Transverse colon (tissue), 4 donors: Measurements from ENCODE around the gene PCBD2. TPM values are rescaled to one million over a fixed set of nuclear protein-coding genes. Genes with fewer than 3 reads are reported as not detected.

Experiments
- DNase-seq: peaks from one replicate; pipeline ENCODE4 v3.0.0-alpha.2; 2019
- H3K27ac ChIP-seq, 4 donors: fragments of 200-600 bp; sonication (generic); 2 replicates each; pipeline ENCODE4 v1.5.1; 2016 to 2018; ENCODE audit warnings: inconsistent platforms in 4 of 4
- H3K27me3 ChIP-seq: fragments of 200-600 bp; sonication (generic); 2 replicates; pipeline ENCODE4 v1.5.1; 2017; ENCODE audit warnings: inconsistent platforms
- H3K36me3 ChIP-seq, 4 donors: fragments of 200-600 bp; sonication (generic); 2 replicates each; pipeline ENCODE4 v1.5.1; 2017 to 2019; ENCODE audit warnings: inconsistent platforms in 4 of 4
- H3K4me1 ChIP-seq, 4 donors: fragments of 200-600 bp; sonication (generic); 2 replicates each; pipeline ENCODE4 v1.5.1; 2017 to 2020; ENCODE audit warnings: inconsistent platforms in 4 of 4
- H3K4me3 ChIP-seq, 4 donors: fragments of 200-600 bp; sonication (generic); 1 replicate in 1 of 4; 2 replicates in 3 of 4; pipeline versions ENCODE4 v1.5.1 to v1.6.1; 2017 to 2019; ENCODE audit warnings: inconsistent platforms in 4 of 4
- H3K9me3 ChIP-seq, 2 donors: fragments of 200-600 bp; sonication (generic); 2 replicates each; pipeline ENCODE4 v1.5.1; 2017 to 2019; ENCODE audit warnings: inconsistent platforms in 2 of 2
- EP300 ChIP-seq: sonication (generic); formaldehyde crosslinking; IDR thresholded peaks from one replicate; pipeline ENCODE4 v1.6.1; 2017; ENCODE audit warnings: antibody characterized with exemption, low read depth
- POLR2A ChIP-seq: fragments of 450-650 bp; IDR thresholded peaks from one replicate; pipeline ENCODE4 v1.6.1; 2016; ENCODE audit warnings: antibody characterized with exemption, mild to moderate bottlenecking, moderate library complexity
- POLR2AphosphoS5 ChIP-seq, 3 donors: sonication (generic); formaldehyde crosslinking; IDR thresholded peaks; one replicate each; pipeline ENCODE4 v1.6.1; 2016; ENCODE audit warnings: antibody characterized with exemption in 3 of 3
- WGBS, 2 donors: methylation state at CpG; one replicate each; pipeline ENCODE4 v1.1.5; 2018; ENCODE audit warnings: low coverage in 1 of 2; 5-methylcytosine and 5-hydroxymethylcytosine counted together
- in situ Hi-C, 4 donors: fragments of 200-750 bp; cut with MboI; loops; one replicate each; pipeline versions ENCODE4 v1.15.0 to v1.15.1; 2017; ENCODE audit warnings: low sequenced_read_pairs in 3 of 4, low pct_ligation_motif_present in 1 of 4, low pct_unique_long_range_greater_than_20kb in 1 of 4
- intact Hi-C: fragments of 100-400 bp; cut with DNase I; formaldehyde crosslinking; loops from one replicate; pipeline ENCODE4 v1.15.1; 2023; ENCODE audit warnings: low total_unique reads
- total RNA-seq, 4 donors: library from RNA; depleted of rRNA; stranded (reverse); fragments of >200 nt; gene quantifications; one replicate each; pipeline ENCODE4 v1.1.0, GENCODE V29; 2016
- TF ChIP-seq, protein P1 (sequence below), 5 experiments: fragments of 200-600 bp in 3 of 5; fragments of 450-650 bp in 2 of 5; sonication (generic) in 3 of 5; IDR thresholded peaks; 1 replicate in 2 of 5; 2 replicates in 3 of 5; pipeline ENCODE4 v1.5.1; 2016 to 2017; ENCODE audit warnings: antibody characterized with exemption in 5 of 5, inconsistent platforms in 3 of 5, mild to moderate bottlenecking in 2 of 5, moderate library complexity in 1 of 5

The PCBD2 gene
- total RNA-seq, 4 donors from 2014 or later: 6.4 to 28.9 (median 11.6) TPM

DNA sequence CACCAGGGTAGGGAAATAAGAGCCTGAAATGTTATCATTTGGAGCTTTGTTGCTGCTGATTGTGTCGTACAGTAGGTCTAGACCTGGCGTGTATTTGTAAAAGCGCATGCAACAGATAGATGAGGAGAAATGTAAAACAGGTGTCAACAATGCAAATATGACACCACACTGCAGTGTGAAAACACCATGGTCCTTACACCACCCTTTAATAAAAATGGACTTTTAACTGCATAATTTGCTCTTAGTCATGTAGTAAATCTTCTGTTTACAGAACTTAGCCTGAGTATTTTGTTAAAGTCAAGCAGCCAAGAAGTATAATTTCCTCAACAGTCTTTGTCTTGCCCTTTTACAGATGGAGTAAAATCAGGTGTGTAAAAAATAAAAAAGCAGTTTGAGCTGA is 13.9 kb downstream of the PCBD2 start:
- H3K27ac ChIP-seq: no peak overlapping the region

DNA sequence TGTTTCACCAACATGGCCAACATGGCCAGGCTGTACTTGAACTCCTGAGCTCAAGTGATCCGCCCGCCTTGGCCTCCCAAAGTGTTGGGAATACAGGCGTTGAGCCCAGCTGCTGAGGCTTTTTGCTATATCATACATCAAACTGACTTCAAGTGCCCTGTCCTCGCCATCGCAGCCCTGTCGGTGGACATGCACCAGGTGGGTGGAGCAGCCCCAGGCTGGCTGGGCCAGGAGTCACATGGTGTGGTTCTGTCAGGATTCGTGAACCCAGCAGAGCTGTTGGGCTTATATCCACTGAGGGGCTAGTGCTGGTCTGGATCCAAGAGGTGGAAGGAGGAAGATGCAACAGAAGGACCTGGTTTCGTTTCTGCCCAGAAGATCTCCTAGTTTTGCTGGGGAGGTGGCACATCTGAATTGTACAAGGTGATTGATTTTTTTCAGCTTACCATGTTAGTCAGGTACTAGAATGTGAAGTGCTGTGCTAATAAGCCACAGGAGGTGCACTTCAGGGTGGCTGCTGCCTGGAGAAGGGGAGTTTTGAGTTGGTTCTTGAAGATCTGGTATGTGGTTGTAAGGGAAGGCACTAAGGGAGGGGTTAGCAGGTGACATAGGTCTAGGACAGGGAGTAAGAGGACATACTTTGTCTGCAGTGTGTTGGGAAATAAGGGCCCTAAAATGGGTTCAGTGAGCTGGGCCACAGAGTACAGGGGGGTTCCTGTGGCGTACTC is 16.1 kb downstream of the PCBD2 start:
- TF ChIP-seq EP300: no peak
- no peak for TF ChIP-seq POLR2AphosphoS5 (IDR thresholded peaks at IDR 0.05)
- no peak for TF ChIP-seq POLR2A
- TF ChIP-seq, protein P1, sequence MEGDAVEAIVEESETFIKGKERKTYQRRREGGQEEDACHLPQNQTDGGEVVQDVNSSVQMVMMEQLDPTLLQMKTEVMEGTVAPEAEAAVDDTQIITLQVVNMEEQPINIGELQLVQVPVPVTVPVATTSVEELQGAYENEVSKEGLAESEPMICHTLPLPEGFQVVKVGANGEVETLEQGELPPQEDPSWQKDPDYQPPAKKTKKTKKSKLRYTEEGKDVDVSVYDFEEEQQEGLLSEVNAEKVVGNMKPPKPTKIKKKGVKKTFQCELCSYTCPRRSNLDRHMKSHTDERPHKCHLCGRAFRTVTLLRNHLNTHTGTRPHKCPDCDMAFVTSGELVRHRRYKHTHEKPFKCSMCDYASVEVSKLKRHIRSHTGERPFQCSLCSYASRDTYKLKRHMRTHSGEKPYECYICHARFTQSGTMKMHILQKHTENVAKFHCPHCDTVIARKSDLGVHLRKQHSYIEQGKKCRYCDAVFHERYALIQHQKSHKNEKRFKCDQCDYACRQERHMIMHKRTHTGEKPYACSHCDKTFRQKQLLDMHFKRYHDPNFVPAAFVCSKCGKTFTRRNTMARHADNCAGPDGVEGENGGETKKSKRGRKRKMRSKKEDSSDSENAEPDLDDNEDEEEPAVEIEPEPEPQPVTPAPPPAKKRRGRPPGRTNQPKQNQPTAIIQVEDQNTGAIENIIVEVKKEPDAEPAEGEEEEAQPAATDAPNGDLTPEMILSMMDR (IDR thresholded peaks at IDR 0.05): no peak
- WGBS, 2 donors: 83 to 93% methylated on average over 2 to 9 of the region's 9 CpGs
- in situ Hi-C loops (loop anchor here in 1 of 4 donors (25.0 kb wide), 1 partner anchor 184 kb away; the partner anchor contains the start of gene CAMLG), intact Hi-C loops (no loop called here)
- Histone ChIP-seq H3K27me3 (no peaks in the 10 kb centered on the region), H3K27ac (no peak overlapping the region), H3K4me3 (no peak overlapping the region), H3K9me3 (no peaks in the 10 kb centered on the region), H3K36me3 (peaks cover 0 to 4% (median 0%) of the 10 kb centered on the region in 4 donors), H3K4me1 (peaks cover 0 to 4% (median 0%) of the 10 kb centered on the region in 4 donors)
- DNase-seq: no peak

More for the DNA sequence above, 13.9 kb downstream of the PCBD2 start:
- Histone ChIP-seq H3K4me1 (peaks cover 0 to 4% (median 0%) of the 10 kb centered on the region in 4 donors), H3K4me3 (no peak overlapping the region), H3K27me3 (no peaks in the 10 kb centered on the region), H3K36me3 (peaks cover 0 to 15% (median 6%) of the 10 kb centered on the region in 4 donors), H3K9me3 (no peaks in the 10 kb centered on the region)
- intact Hi-C loops (no loop called here), in situ Hi-C loops (loop anchor here in 1 of 4 donors (25.0 kb wide), 1 partner anchor 182 kb away; the partner anchor contains the start of gene CAMLG)
- TF ChIP-seq EP300 (no peak), POLR2AphosphoS5 (IDR thresholded peaks at IDR 0.05) (no peak), POLR2A (no peak)
- TF ChIP-seq, protein P1 (IDR thresholded peaks at IDR 0.05): no peak
- 78 to 95% methylated on average over 3 of the region's 3 CpGs for WGBS, 2 donors
- DNase-seq: no peak

DNA sequence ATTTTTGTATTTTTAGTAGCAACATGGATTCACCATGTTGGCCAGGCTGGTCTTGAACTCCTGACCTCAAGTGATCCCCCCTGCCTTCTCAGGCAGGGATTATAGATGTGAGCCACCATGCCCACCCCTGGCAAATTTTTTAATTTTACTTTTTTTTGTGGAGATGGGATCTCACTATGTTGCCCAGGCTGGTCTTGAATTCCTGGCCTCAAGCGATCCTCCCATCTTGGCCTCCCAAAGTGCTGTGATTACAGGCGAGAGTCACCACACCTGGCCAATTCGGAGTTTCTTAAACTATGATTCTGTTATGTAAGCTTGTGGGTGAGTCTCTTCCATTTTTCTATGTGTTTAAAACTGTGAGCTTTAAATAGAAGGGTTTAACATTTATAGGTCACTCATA is 27.6 kb downstream of the PCBD2 start:
- intact Hi-C loops (loop anchor here (5.0 kb wide), 1 partner anchor 1395 kb away; no protein-coding TSS in a partner anchor), in situ Hi-C loops (no loop called here)
- H3K27me3 ChIP-seq: no peaks in the 10 kb centered on the region
- no peak for TF ChIP-seq POLR2AphosphoS5 (IDR thresholded peaks at IDR 0.05)
- no peak for TF ChIP-seq EP300
- no peaks in the 10 kb centered on the region for H3K4me1 ChIP-seq
- no peak for DNase-seq
- WGBS, 2 donors: 93 to 98% methylated on average over 3 of the region's 3 CpGs
- H3K4me3 ChIP-seq: no peak overlapping the region
- peaks cover 0 to 10% (median 1%) of the 10 kb centered on the region in 4 donors for H3K36me3 ChIP-seq
- H3K27ac ChIP-seq: no peak overlapping the region
- no peaks in the 10 kb centered on the region for H3K9me3 ChIP-seq

DNA sequence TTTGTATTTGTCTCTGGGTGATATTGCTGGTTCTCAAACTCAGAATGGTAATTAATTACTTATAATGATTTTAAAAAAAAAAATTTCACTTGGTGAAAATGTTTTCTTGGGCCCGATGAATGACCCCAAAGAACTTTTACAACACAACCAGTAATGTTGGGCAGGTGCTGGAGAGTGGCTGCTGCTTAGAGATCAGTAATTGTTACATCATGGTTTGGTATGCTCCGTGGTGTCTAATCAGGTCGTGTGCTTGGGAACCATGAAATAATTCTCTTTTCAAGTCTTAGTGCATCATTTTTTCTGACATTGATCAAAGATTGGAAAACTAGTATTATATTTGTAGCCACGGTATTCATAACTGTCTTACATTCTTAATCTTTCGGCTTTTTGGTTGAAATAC is 29.3 kb downstream of the PCBD2 start:
- in situ Hi-C loops (no loop called here), intact Hi-C loops (loop anchor here (5.0 kb wide), 1 partner anchor 1397 kb away; no protein-coding TSS in a partner anchor)
- no peak for DNase-seq
- 96% methylated on average over 5 of the region's 5 CpGs for WGBS, 2 donors
- no peak overlapping the region for H3K27ac ChIP-seq
- no peaks in the 10 kb centered on the region for H3K27me3 ChIP-seq
- TF ChIP-seq, protein P1 (IDR thresholded peaks at IDR 0.05): no peak
- TF ChIP-seq EP300 (no peak), POLR2AphosphoS5 (IDR thresholded peaks at IDR 0.05) (no peak), POLR2A (no peak)
- no peaks in the 10 kb centered on the region for H3K9me3 ChIP-seq
- H3K4me3 ChIP-seq: no peak overlapping the region
- no peaks in the 10 kb centered on the region for H3K4me1 ChIP-seq
- H3K36me3 ChIP-seq: peaks cover 0 to 20% (median 1%) of the 10 kb centered on the region in 4 donors
